Measurements from ENCODE around the gene TTYH3. TPM values are rescaled to one million over a fixed set of nuclear protein-coding genes. Genes with fewer than 3 reads are reported as not detected.

Gene TTYH3
- total and polyA plus RNA-seq, 2 donors (not counting 1 experiment from before 2014, with no cell fraction given): 17.4 to 19.7 TPM

GRCh38 chr7:2713978-2714377 is 82.2 kb downstream of the TTYH3 start:
- no peak for DNase-seq (ENCODE audit: low read depth in 2 of 2)
- Histone ChIP-seq H4K20me1 (ENCODE audit: control insufficient read depth, extremely low read depth, insufficient read depth, low read length) (no peaks in the 10 kb centered on the region), H3K36me3 (ENCODE audit: control insufficient read depth, insufficient read depth, low read length) (peaks cover 4% of the 10 kb centered on the region), H3K27ac (ENCODE audit: insufficient read depth, low read length) (no peak overlapping the region), H3K9me3 (ENCODE audit: control insufficient read depth, insufficient read depth, low read depth, low read length) (no peaks in the 10 kb centered on the region), H3K4me3 (replicated peaks in 1 of 4; ENCODE audit: control extremely low read depth in 1 of 4, insufficient read depth in 1 of 4, low read depth in 3 of 4, low read length in 4 of 4) (no peak overlapping the region), H3K4me2 (ENCODE audit: extremely low read depth, insufficient read depth, low read length) (no peak overlapping the region), H2AFZ (ENCODE audit: low read length) (no peak overlapping the region), H3K9ac (ENCODE audit: insufficient read depth, low read length) (no peak overlapping the region), H3K79me2 (ENCODE audit: control insufficient read depth, insufficient read depth, low read length) (no peaks in the 10 kb centered on the region), H3K27me3 (ENCODE audit: control insufficient read depth, insufficient read depth, low read length) (no peaks in the 10 kb centered on the region), H3K4me1 (ENCODE audit: control insufficient read depth, extremely low read depth, insufficient read depth, low read length) (peaks cover 22% of the 10 kb centered on the region)
- no peak for TF ChIP-seq CTCF (conservative IDR thresholded peaks at IDR 0.05 in 1 of 2, IDR thresholded peaks at IDR 0.05 in 1 of 2; ENCODE audit: low read depth in 1 of 2, low read length in 2 of 2)
- no peak for TF ChIP-seq EZH2 (IDR thresholded peaks at IDR 0.05; ENCODE audit: low read length, missing control alignments)

Other genes with a start within 250 kb of the TTYH3 start
- gene CHST12, start 228.4 kb upstream of the TTYH3 start, total RNA-seq: 1.5 and 3.5 TPM in 2 replicates
- 9.5 and 10.2 TPM in 2 replicates for gene CHST12, start 228.4 kb upstream of the TTYH3 start, polyA plus RNA-seq
- gene GRIFIN, start 155.6 kb upstream of the TTYH3 start, total RNA-seq: not detected in 2 replicates
- not detected in 2 replicates for gene GRIFIN, start 155.6 kb upstream of the TTYH3 start, polyA plus RNA-seq
- 0.33 and 0.77 TPM in 2 replicates for gene LFNG, start 112.2 kb upstream of the TTYH3 start, total RNA-seq
- gene LFNG, start 112.2 kb upstream of the TTYH3 start, polyA plus RNA-seq: 1.2 and 3.5 TPM in 2 replicates
- 20.1 and 20.3 TPM in 2 replicates for gene BRAT1, start 76.5 kb upstream of the TTYH3 start, total RNA-seq
- gene BRAT1, start 76.5 kb upstream of the TTYH3 start, polyA plus RNA-seq: 4.0 and 5.8 TPM in 2 replicates
- 7.7 and 8.3 TPM in 2 replicates for gene IQCE, start 73.0 kb upstream of the TTYH3 start, total RNA-seq
- gene IQCE, start 73.0 kb upstream of the TTYH3 start, polyA plus RNA-seq: 5.1 and 5.3 TPM in 2 replicates
- gene AMZ1, start 56.2 kb downstream of the TTYH3 start, total RNA-seq: 0.26 and 0.33 TPM in 2 replicates
- gene AMZ1, start 56.2 kb downstream of the TTYH3 start, polyA plus RNA-seq: 0.23 and 0.26 TPM in 2 replicates
- 23.1 and 36.2 TPM in 2 replicates for gene GNA12, start 212.3 kb downstream of the TTYH3 start, total RNA-seq
- gene GNA12, start 212.3 kb downstream of the TTYH3 start, polyA plus RNA-seq: 119 and 137 TPM in 2 replicates

Data from fibroblast of lung (primary cell).